Activated CD4-positive, CD25-positive, alpha-beta regulatory T cell treated with anti-CD3 and anti-CD28 coated beads, Interleukin-2, amount 50 U/mL, for 24 hours (primary cell): ENCODE measurements around the gene GNG4.
"Not testable (repeated sequence)": the region's sequence is repeated elsewhere in the genome, so short reads cannot be mapped to it uniquely, and the experiment has no call there.

Source experiments
- ATAC-seq, 2 donors: fragments of 150-1000 bp; cut with Tn5 transposase; one replicate each; pipeline ENCODE4 v1.10.0; 2021; ENCODE audit warnings: mild to moderate bottlenecking in 1 of 2, moderate library complexity in 1 of 2

Gene GNG4

GRCh38 chr1:235648954-235649367 is 623 bp downstream of the GNG4 start:
- ATAC-seq, result peak; percentile 65 to 69

GRCh38 chr1:235648407-235648907 is 1.1 kb downstream of the GNG4 start:
- ATAC-seq, result no peak

- ATAC-seq, result not testable (repeated sequence)
These were observed 2.0 kb downstream of the GNG4 start for GRCh38 chr1:235647537-235647936.

GRCh38 chr1:235646463-235646862 is 3.1 kb downstream of the GNG4 start:
- no peak for ATAC-seq

GRCh38 chr1:235644693-235645305 is 4.8 kb downstream of the GNG4 start:
- no peak for ATAC-seq

- ATAC-seq, result no peak
These were observed 5.5 kb downstream of the GNG4 start for GRCh38 chr1:235643837-235644692.

GRCh38 chr1:235642943-235643371 is 6.6 kb downstream of the GNG4 start:
- no peak for ATAC-seq

- ATAC-seq, result peak; percentile 62 to 70
These were observed 7.3 kb downstream of the GNG4 start for GRCh38 chr1:235642011-235642942.

- ATAC-seq, result no peak
These were observed 9.0 kb downstream of the GNG4 start for GRCh38 chr1:235640580-235640979.

- no peak for ATAC-seq
These were observed 10.1 kb downstream of the GNG4 start for GRCh38 chr1:235639226-235640205.

- ATAC-seq, result not testable (repeated sequence)
These were observed 11.0 kb downstream of the GNG4 start for GRCh38 chr1:235638612-235639011.

- no peak for ATAC-seq
These were observed 11.6 kb downstream of the GNG4 start for GRCh38 chr1:235637756-235638534.

- no peak for ATAC-seq
These were observed 13.5 kb downstream of the GNG4 start for GRCh38 chr1:235635938-235636662.

- peak in 1 of 2 donors; percentile 30 for ATAC-seq
These were observed 16.8 kb downstream of the GNG4 start for GRCh38 chr1:235632506-235633401.

GRCh38 chr1:235631816-235632215 is 17.8 kb downstream of the GNG4 start:
- ATAC-seq, result no peak

GRCh38 chr1:235628316-235629005 is 21.1 kb downstream of the GNG4 start:
- ATAC-seq, result no peak

- ATAC-seq, result no peak
These were observed 23.8 kb downstream of the GNG4 start for GRCh38 chr1:235625831-235626230.

- ATAC-seq, result no peak
These were observed 24.2 kb downstream of the GNG4 start for GRCh38 chr1:235625340-235625739.
